ENCODE data around the gene KIAA1755.

The KIAA1755 gene

GRCh38 chr20:38229376-38230252 lies 30.9 kb downstream of the KIAA1755 start:
- TF ChIP-seq, protein P1, sequence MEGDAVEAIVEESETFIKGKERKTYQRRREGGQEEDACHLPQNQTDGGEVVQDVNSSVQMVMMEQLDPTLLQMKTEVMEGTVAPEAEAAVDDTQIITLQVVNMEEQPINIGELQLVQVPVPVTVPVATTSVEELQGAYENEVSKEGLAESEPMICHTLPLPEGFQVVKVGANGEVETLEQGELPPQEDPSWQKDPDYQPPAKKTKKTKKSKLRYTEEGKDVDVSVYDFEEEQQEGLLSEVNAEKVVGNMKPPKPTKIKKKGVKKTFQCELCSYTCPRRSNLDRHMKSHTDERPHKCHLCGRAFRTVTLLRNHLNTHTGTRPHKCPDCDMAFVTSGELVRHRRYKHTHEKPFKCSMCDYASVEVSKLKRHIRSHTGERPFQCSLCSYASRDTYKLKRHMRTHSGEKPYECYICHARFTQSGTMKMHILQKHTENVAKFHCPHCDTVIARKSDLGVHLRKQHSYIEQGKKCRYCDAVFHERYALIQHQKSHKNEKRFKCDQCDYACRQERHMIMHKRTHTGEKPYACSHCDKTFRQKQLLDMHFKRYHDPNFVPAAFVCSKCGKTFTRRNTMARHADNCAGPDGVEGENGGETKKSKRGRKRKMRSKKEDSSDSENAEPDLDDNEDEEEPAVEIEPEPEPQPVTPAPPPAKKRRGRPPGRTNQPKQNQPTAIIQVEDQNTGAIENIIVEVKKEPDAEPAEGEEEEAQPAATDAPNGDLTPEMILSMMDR (IDR thresholded peaks at IDR 0.05; ENCODE audit: insufficient read depth, low read depth, low read length, missing control alignments): peak; percentile 51
- H3K4me3 ChIP-seq (ENCODE audit: low read depth, low read length): no peak overlapping the region
- peak; percentile 22 for DNase-seq (ENCODE audit: low read depth)

DNA sequence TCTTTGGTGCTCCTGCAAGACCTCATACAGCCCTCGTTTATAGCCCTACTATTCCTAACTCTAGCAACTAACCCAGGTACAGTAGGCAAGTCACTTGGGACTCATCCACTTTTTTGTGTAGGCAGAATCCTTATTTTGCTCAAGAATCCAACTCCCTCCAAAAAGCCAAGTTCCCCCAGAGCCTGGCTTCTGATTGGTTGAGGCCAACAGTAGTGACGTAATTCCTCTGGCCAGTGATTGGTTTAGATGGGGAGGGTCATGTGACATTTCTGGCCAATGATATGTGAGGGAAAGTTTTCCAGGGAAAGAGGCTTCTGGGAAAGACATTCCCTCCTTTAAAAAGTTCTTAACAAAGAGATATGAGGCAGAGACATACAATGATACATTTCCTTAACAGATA lies 32.1 kb downstream of the KIAA1755 start:
- H3K4me3 ChIP-seq (ENCODE audit: low read depth, low read length): no peak overlapping the region
- TF ChIP-seq, protein P1 (IDR thresholded peaks at IDR 0.05; ENCODE audit: insufficient read depth, low read depth, low read length, missing control alignments): no peak
- no peak for DNase-seq (ENCODE audit: low read depth)

GRCh38 chr20:38227420-38228360 lies 32.8 kb downstream of the KIAA1755 start:
- TF ChIP-seq, protein P1 (IDR thresholded peaks at IDR 0.05; ENCODE audit: insufficient read depth, low read depth, low read length, missing control alignments): no peak
- no peak overlapping the region for H3K4me3 ChIP-seq (ENCODE audit: low read depth, low read length)
- DNase-seq (ENCODE audit: low read depth): no peak

GRCh38 chr20:38226553-38226952 lies 34.0 kb downstream of the KIAA1755 start:
- no peak overlapping the region for H3K4me3 ChIP-seq (ENCODE audit: low read depth, low read length)
- TF ChIP-seq, protein P1 (IDR thresholded peaks at IDR 0.05; ENCODE audit: insufficient read depth, low read depth, low read length, missing control alignments): no peak
- peak; percentile 14 for DNase-seq (ENCODE audit: low read depth)

- TF ChIP-seq, protein P1 (IDR thresholded peaks at IDR 0.05; ENCODE audit: insufficient read depth, low read depth, low read length, missing control alignments): no peak
- DNase-seq (ENCODE audit: low read depth): no peak
- no peak overlapping the region for H3K4me3 ChIP-seq (ENCODE audit: low read depth, low read length)
Measured at GRCh38 chr20:38225900-38226263, 34.7 kb downstream of the KIAA1755 start.

DNA sequence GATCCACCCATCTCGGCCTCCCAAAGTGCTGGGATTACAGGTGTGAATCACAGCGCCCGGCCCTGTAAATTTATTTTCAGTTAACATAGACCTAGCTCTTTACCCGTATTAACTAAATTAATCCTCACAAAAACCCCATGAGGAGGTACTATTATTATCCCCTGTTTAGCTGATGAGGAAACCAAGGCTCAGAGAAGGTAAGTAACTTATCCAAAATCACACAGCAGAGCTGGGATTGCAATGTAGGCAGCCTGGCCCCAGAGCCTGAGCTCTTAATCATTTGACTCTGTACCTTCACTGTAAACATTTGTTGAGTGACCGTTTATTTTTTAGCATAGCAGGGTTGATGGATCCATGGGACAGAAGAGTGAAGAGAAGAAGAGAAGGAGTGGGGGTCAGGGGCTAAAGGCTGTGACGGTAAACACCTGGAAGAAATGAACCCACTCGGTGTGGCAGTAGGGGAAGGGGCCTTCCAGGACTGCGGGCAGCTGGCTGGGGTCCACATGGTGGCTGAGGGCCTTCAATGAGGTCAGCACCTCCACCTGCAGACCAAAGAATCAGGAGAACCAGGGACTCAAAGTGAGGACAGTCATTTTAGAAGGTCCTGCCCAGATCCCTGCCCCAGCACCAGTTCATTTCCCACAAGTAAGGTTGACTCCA lies 35.2 kb downstream of the KIAA1755 start:
- TF ChIP-seq, protein P1 (IDR thresholded peaks at IDR 0.05; ENCODE audit: insufficient read depth, low read depth, low read length, missing control alignments): no peak
- DNase-seq (ENCODE audit: low read depth): no peak
- no peak overlapping the region for H3K4me3 ChIP-seq (ENCODE audit: low read depth, low read length)
